Coronary artery (tissue), 2 donors: ENCODE results near the gene PHIP.

ENCODE experiments used
- DNase-seq: peaks from one replicate; pipeline ENCODE4 v3.0.0-alpha.2; 2017; ENCODE audit warnings: low spot score
- H3K27ac ChIP-seq, 2 donors: fragments of 200-600 bp; sonication (generic); one replicate each; pipeline ENCODE4 v1.5.1; 2016 to 2019
- H3K4me3 ChIP-seq: fragments of 200-600 bp; sonication (generic); 2 replicates; pipeline ENCODE4 v1.5.1; 2016; ENCODE audit warnings: mild to moderate bottlenecking, moderate library complexity
- TF ChIP-seq, protein P1 (sequence below): fragments of 200-600 bp; sonication (generic); IDR thresholded peaks from one replicate; pipeline ENCODE4 v1.5.1; 2019; ENCODE audit warnings: antibody characterized with exemption

Gene PHIP

GRCh38 chr6:79011940-79012339 lies 66.1 kb downstream of the PHIP start:
- H3K4me3 ChIP-seq: no peak overlapping the region
- H3K27ac ChIP-seq: no peak overlapping the region
- TF ChIP-seq, protein P1, sequence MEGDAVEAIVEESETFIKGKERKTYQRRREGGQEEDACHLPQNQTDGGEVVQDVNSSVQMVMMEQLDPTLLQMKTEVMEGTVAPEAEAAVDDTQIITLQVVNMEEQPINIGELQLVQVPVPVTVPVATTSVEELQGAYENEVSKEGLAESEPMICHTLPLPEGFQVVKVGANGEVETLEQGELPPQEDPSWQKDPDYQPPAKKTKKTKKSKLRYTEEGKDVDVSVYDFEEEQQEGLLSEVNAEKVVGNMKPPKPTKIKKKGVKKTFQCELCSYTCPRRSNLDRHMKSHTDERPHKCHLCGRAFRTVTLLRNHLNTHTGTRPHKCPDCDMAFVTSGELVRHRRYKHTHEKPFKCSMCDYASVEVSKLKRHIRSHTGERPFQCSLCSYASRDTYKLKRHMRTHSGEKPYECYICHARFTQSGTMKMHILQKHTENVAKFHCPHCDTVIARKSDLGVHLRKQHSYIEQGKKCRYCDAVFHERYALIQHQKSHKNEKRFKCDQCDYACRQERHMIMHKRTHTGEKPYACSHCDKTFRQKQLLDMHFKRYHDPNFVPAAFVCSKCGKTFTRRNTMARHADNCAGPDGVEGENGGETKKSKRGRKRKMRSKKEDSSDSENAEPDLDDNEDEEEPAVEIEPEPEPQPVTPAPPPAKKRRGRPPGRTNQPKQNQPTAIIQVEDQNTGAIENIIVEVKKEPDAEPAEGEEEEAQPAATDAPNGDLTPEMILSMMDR: no peak
- DNase-seq: no peak

GRCh38 chr6:79010422-79010821 lies 67.6 kb downstream of the PHIP start:
- Histone ChIP-seq H3K27ac (no peak overlapping the region), H3K4me3 (no peak overlapping the region)
- TF ChIP-seq, protein P1: no peak
- no peak for DNase-seq

- Histone ChIP-seq H3K27ac (no peak overlapping the region), H3K4me3 (no peak overlapping the region)
- DNase-seq: no peak
- TF ChIP-seq, protein P1: no peak
Measured at GRCh38 chr6:79009819-79010218, 68.2 kb downstream of the PHIP start.

- Histone ChIP-seq H3K4me3 (no peak overlapping the region), H3K27ac (no peak overlapping the region)
- TF ChIP-seq, protein P1: no peak
- DNase-seq: no peak
Measured at GRCh38 chr6:79005497-79005896, 72.6 kb downstream of the PHIP start.

- Histone ChIP-seq H3K27ac (no peak overlapping the region), H3K4me3 (no peak overlapping the region)
- DNase-seq: no peak
- TF ChIP-seq, protein P1: no peak
Measured at GRCh38 chr6:79005024-79005423, 73.0 kb downstream of the PHIP start.

- no peak for DNase-seq
- TF ChIP-seq, protein P1: no peak
- no peak overlapping the region for H3K27ac ChIP-seq
Measured at GRCh38 chr6:79004239-79004638, 73.8 kb downstream of the PHIP start.

DNA sequence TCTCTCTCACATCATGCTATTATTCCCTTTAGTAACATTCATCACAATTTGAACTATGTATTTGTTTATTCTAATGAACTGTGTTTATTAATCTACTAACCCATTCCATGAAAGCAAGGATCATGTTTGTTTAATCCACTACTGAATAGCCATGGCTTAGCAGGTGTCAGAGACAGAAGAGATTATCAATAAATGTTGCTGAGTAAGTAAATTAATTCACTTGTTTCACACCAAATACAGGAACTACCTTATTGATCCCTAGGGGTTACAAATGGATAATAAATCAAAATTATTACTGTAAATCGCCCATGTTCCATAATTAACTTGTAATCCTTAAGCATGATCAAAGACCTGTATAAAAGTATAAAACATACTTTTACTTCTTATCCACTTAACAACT lies 76.6 kb downstream of the PHIP start:
- TF ChIP-seq, protein P1: no peak
- no peak overlapping the region for H3K4me3 ChIP-seq
- H3K27ac ChIP-seq: no peak overlapping the region
- DNase-seq: no peak

More at GRCh38 chr6:79004239-79004638, 73.8 kb downstream of the PHIP start:
- no peak overlapping the region for H3K4me3 ChIP-seq
